HG03558 (cell line): ENCODE data around the gene LRCH1.

Source experiments
- ATAC-seq: cut with Tn5 transposase; IDR thresholded peaks from one replicate; pipeline ENCODE4 v1.9.1; 2021; ENCODE audit warnings: moderate number of reproducible peaks; ENCODE audit not compliant: unreplicated experiment; ENCODE audit errors: extremely low read depth

The LRCH1 gene

GRCh38 chr13:46530084-46530935, 22.7 kb upstream of the LRCH1 start:
- ATAC-seq, result no peak

- peak; percentile 54 for ATAC-seq
These were observed 21.0 kb upstream of the LRCH1 start for GRCh38 chr13:46531953-46532352.

GRCh38 chr13:46535002-46535401, 18.0 kb upstream of the LRCH1 start:
- no peak for ATAC-seq

- no peak for ATAC-seq
These were observed 17.1 kb upstream of the LRCH1 start for GRCh38 chr13:46535825-46536224.

GRCh38 chr13:46536341-46536740, 16.6 kb upstream of the LRCH1 start:
- no peak for ATAC-seq

- ATAC-seq, result no peak
These were observed 13.7 kb upstream of the LRCH1 start for GRCh38 chr13:46539231-46539630.

- no peak for ATAC-seq
These were observed 11.8 kb upstream of the LRCH1 start for GRCh38 chr13:46541210-46541609.

GRCh38 chr13:46542833-46543232, 10.1 kb upstream of the LRCH1 start:
- no peak for ATAC-seq

GRCh38 chr13:46543287-46543686, 9.7 kb upstream of the LRCH1 start:
- ATAC-seq, result no peak

- ATAC-seq, result peak; percentile 71
These were observed 8.8 kb upstream of the LRCH1 start for GRCh38 chr13:46544208-46544607.

GRCh38 chr13:46544811-46545210, 8.2 kb upstream of the LRCH1 start:
- no peak for ATAC-seq

- ATAC-seq, result no peak
These were observed 6.7 kb upstream of the LRCH1 start for GRCh38 chr13:46546084-46546768.

GRCh38 chr13:46550822-46551221, 2.1 kb upstream of the LRCH1 start:
- ATAC-seq, result no peak

GRCh38 chr13:46551410-46552302, 1.3 kb upstream of the LRCH1 start:
- ATAC-seq, result no peak

- no peak for ATAC-seq
These were observed 677 bp upstream of the LRCH1 start for GRCh38 chr13:46552303-46552682.

- ATAC-seq, result no peak
These were observed 533 bp downstream of the LRCH1 start for GRCh38 chr13:46553521-46553885.

- peak; percentile 29 for ATAC-seq
These were observed 1.2 kb downstream of the LRCH1 start for GRCh38 chr13:46553886-46554858.

- no peak for ATAC-seq
These were observed 2.0 kb downstream of the LRCH1 start for GRCh38 chr13:46554951-46555350.

GRCh38 chr13:46555722-46556417, 2.9 kb downstream of the LRCH1 start:
- ATAC-seq, result no peak
